ENCODE measurements around the gene MUC5AC. TPM values are rescaled to one million over a fixed set of nuclear protein-coding genes. Genes with fewer than 3 reads are reported as not detected.

Gene MUC5AC
- total RNA-seq, 1 experiment from 2014 or later: not detected

- DNase-seq (ENCODE audit: low read depth, low spot score): no peak
- in situ Hi-C loops (cut with HindIII; ENCODE audit: low pct_unique_long_range_greater_than_20kb, low sequenced_read_pairs): no loop called here
These were observed 73.8 kb downstream of the MUC5AC start for GRCh38 chr11:1231396-1232020.

GRCh38 chr11:1232021-1232882 is 74.5 kb downstream of the MUC5AC start:
- in situ Hi-C loops (cut with HindIII; ENCODE audit: low pct_unique_long_range_greater_than_20kb, low sequenced_read_pairs): no loop called here
- DNase-seq (ENCODE audit: low read depth, low spot score): no peak

GRCh38 chr11:1232883-1233321 is 75.1 kb downstream of the MUC5AC start:
- in situ Hi-C loops (cut with HindIII; ENCODE audit: low pct_unique_long_range_greater_than_20kb, low sequenced_read_pairs): no loop called here

GRCh38 chr11:1233351-1234053 is 75.7 kb downstream of the MUC5AC start:
- in situ Hi-C loops (cut with HindIII; ENCODE audit: low pct_unique_long_range_greater_than_20kb, low sequenced_read_pairs): no loop called here
- DNase-seq (ENCODE audit: low read depth, low spot score): no peak

More at GRCh38 chr11:1232883-1233321, 75.1 kb downstream of the MUC5AC start:
- no peak for DNase-seq (ENCODE audit: low read depth, low spot score)

- DNase-seq (ENCODE audit: low read depth, low spot score): no peak
- in situ Hi-C loops (cut with HindIII; ENCODE audit: low pct_unique_long_range_greater_than_20kb, low sequenced_read_pairs): no loop called here
These were observed 76.4 kb downstream of the MUC5AC start for GRCh38 chr11:1234054-1234720.

DNA sequence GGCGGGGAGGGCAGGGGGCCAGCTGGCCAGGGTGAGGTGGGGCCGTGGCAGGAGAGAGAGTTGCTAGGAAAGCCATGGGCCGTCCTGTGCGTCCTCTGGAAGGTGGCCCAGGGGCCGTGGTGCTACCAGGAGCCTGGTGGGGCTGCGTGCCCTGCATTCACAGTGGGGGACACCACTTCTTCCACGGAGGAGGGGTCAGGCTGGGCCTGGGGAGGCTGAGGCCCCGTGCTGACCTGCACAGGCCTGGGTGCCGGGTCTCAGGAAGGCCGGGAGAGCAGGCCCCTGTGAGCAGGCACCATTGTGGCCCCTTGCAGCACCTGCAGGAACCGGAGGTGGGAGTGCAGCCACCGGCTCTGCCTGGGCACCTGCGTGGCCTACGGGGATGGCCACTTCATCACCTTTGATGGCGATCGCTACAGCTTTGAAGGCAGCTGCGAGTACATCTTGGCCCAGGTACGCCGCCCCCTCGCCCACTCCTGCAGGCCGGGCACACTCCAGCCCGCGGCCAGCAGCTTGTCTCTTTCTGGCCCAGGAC is 77.1 kb downstream of the MUC5AC start:
- DNase-seq (ENCODE audit: low read depth, low spot score): no peak
- in situ Hi-C loops (cut with HindIII; ENCODE audit: low pct_unique_long_range_greater_than_20kb, low sequenced_read_pairs): no loop called here

- in situ Hi-C loops (cut with HindIII; ENCODE audit: low pct_unique_long_range_greater_than_20kb, low sequenced_read_pairs): no loop called here
- no peak for DNase-seq (ENCODE audit: low read depth, low spot score)
These were observed 77.7 kb downstream of the MUC5AC start for GRCh38 chr11:1235306-1235900.

GRCh38 chr11:1235901-1236315 is 78.2 kb downstream of the MUC5AC start:
- in situ Hi-C loops (cut with HindIII; ENCODE audit: low pct_unique_long_range_greater_than_20kb, low sequenced_read_pairs): no loop called here
- no peak for DNase-seq (ENCODE audit: low read depth, low spot score)

- in situ Hi-C loops (cut with HindIII; ENCODE audit: low pct_unique_long_range_greater_than_20kb, low sequenced_read_pairs): no loop called here
- DNase-seq (ENCODE audit: low read depth, low spot score): no peak
These were observed 78.8 kb downstream of the MUC5AC start for GRCh38 chr11:1236316-1237127.

DNA sequence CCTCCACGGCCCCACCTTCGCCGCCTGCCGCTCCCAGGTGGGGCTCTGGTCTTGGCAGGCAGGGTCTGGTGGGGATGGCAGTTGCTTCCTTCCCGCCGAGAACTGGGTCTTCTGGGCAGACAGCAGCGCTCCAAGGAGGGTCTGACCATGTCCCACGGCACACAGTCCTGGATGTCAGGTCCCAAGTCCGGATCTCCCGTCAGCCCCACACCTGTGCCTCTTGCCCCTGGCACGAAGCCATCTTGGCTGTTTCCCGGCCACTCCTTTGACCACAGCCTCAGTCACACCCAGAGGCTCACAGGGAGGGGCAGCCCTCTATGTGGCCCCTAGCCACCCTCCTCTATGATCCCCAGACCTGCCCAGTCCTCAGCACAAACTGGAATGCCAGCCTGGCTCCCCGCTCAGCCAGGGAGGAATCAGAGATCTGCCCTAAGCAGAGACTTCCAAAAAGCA is 79.4 kb downstream of the MUC5AC start:
- DNase-seq (ENCODE audit: low read depth, low spot score): no peak
- in situ Hi-C loops (cut with HindIII; ENCODE audit: low pct_unique_long_range_greater_than_20kb, low sequenced_read_pairs): no loop called here

DNA sequence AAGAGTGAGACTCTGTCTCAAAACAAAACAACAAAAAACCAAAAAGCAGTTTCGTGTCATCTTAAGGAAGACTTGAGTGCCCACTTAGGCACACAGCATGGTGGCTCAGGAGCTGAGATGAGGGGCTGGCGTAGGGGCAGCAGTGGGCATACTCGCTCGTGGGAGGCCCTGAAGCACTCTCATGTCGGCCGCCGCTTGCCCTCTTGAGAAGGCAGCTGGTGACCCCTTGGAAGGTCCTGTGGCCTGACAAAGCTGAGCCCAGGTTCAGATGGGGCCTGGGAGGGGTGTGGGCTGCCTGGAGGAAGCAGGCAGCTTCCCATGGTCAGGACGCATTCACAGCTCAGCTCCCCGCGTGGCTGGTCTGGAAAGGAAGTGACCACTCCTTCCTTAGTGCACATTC is 80.1 kb downstream of the MUC5AC start:
- DNase-seq (ENCODE audit: low read depth, low spot score): no peak
- in situ Hi-C loops (cut with HindIII; ENCODE audit: low pct_unique_long_range_greater_than_20kb, low sequenced_read_pairs): no loop called here

GRCh38 chr11:1238767-1239595 is 81.2 kb downstream of the MUC5AC start:
- DNase-seq (ENCODE audit: low read depth, low spot score): no peak
- in situ Hi-C loops (cut with HindIII; ENCODE audit: low pct_unique_long_range_greater_than_20kb, low sequenced_read_pairs): no loop called here

DNA sequence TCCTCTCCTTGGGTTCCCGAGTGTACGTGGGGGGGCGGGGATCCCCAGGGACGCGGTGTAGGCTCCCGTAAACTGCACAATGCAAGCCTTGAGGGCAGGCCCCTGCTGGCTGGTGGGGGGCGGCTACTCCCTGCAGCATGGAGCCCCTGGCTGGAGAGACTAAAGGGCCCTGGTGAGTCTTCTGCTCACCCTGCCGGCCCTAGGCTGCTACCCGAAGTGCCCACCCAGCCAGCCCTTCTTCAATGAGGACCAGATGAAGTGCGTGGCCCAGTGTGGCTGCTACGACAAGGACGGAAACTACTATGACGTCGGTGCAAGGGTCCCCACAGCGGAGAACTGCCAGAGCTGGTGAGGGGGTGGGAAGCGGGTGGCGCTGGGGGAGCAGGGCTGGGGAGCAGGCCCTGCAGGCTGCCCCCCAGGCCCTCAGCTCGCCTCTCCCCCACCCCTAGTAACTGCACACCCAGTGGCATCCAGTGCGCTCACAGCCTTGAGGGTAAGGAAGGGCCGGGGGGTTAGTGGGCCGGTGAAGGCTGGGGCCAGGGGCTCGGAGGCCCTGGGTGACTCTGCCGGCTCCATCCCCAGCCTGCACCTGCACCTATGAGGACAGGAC is 81.9 kb downstream of the MUC5AC start:
- DNase-seq (ENCODE audit: low read depth, low spot score): no peak
- in situ Hi-C loops (cut with HindIII; ENCODE audit: low pct_unique_long_range_greater_than_20kb, low sequenced_read_pairs): no loop called here

DNA sequence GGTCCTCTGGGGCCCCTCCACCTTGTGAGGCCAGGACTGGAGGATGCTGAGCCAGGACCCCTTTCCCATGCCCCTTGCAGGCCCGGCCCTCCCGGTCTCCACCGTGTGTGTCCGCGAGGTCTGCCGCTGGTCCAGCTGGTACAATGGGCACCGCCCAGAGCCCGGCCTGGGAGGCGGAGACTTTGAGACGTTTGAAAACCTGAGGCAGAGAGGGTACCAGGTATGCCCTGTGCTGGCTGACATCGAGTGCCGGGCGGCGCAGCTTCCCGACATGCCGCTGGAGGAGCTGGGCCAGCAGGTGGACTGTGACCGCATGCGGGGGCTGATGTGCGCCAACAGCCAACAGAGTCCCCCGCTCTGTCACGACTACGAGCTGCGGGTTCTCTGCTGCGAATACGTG is 83.0 kb downstream of the MUC5AC start:
- DNase-seq (ENCODE audit: low read depth, low spot score): no peak
- in situ Hi-C loops (cut with HindIII; ENCODE audit: low pct_unique_long_range_greater_than_20kb, low sequenced_read_pairs): no loop called here

DNA sequence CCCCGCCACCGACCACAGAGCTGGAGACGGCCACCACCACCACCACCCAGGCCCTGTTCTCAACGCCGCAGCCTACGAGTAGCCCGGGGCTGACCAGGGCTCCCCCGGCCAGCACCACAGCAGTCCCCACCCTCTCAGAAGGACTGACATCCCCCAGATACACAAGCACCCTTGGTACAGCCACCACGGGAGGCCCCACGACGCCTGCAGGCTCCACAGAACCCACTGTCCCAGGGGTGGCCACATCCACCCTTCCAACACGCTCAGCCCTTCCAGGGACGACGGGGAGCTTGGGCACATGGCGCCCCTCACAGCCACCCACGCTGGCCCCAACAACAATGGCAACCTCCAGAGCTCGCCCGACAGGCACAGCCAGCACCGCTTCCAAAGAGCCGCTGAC is 84.0 kb downstream of the MUC5AC start:
- no peak for DNase-seq (ENCODE audit: low read depth, low spot score)
- in situ Hi-C loops (cut with HindIII; ENCODE audit: low pct_unique_long_range_greater_than_20kb, low sequenced_read_pairs): no loop called here

All from SK-MEL-5 (cell line).